CD4-positive, alpha-beta T cell treated with Interleukin-15 for 1 hour (primary cell): Measurements from ENCODE around the gene DGKZ.

Source experiments
- DNase-seq: peaks from one replicate; pipeline ENCODE4 v3.0.0-alpha.2; 2020

DGKZ gene

GRCh38 chr11:46381819-46382645, 34.8 kb downstream of the DGKZ start:
- DNase-seq = no peak

DNA sequence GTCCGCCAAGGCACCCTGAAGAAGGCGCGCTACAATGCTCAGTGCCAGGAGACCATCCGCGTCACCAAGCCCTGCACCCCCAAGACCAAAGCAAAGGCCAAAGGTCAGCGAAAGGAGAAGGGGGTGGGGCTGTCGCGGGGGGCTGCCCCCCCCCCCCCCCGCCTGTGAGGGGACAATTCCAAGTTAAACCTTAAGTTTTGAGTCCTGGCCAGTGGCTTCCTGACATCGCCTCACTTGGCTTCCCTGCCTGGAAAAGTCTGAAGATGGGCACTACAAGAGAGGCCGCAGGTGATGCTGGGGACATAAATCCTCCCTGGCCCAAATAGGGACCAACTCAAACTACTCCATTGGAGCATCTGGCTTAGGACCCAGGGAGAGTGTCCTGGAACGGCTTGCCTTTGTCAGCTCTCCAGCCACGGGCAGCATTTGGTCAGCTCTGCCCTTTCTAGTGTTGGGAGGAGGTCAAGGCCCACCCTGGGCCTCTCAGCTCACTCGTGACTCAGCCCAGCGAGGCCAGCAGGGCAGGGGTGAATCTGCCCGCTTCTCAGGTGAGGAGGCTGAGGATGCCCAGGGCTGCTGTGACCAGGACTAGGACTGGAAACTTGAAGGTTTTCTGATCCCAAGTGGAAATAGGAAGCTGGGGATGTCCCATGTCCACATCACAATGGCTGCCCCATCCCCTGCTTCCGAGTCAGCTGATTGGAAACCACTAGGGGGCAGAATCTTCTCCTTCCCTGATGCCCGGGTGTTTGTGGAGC, 35.6 kb downstream of the DGKZ start:
- DNase-seq = no peak

DNA sequence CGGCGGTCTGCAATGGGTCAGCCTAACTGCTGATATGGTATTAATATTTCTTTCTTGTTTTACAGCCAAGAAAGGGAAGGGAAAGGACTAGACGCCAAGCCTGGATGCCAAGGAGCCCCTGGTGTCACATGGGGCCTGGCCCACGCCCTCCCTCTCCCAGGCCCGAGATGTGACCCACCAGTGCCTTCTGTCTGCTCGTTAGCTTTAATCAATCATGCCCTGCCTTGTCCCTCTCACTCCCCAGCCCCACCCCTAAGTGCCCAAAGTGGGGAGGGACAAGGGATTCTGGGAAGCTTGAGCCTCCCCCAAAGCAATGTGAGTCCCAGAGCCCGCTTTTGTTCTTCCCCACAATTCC, 36.1 kb downstream of the DGKZ start:
- no peak for DNase-seq

- DNase-seq = no peak
Observed at GRCh38 chr11:46383974-46384701, 36.9 kb downstream of the DGKZ start.

DNA sequence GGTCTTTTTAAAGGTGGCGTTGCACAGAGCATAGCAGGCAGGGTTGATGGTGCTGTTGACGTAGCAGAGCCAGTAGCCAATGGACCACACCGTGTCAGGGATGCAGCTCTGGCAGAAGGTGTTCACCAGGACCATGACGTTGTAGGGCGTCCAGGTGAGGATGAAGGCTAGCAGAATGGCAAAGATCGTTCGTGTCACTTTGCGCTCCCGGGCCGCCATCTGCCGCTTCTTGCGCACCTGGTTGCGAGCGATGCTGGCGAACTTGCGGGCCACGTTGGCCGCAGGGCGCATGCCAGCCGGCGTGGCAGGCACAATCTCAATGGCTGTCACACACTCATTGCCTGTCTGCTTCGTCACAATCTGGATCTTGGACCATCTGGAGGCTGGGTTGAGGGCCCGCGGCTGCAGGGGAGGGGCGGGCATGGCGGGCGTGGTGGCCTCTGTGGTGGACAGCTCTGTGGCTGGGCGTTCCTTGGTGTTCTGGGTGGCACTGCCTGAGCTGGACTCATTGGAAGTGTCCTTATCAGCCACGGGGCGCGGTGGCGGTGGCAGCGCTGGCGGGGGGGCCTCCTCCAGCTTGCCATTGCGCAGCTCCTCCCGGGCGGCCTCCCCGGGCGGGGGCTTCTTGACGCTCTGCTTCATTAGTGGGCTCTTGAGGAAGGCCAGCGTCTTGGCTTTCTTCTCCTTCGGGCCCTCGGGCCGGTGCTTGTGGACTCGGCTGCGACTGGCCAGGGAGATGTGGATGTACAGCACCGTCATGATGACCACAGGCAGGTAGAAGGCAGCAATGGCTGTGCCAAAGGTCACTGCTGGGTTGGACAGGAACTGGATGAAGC, 38.1 kb downstream of the DGKZ start:
- no peak for DNase-seq

DNA sequence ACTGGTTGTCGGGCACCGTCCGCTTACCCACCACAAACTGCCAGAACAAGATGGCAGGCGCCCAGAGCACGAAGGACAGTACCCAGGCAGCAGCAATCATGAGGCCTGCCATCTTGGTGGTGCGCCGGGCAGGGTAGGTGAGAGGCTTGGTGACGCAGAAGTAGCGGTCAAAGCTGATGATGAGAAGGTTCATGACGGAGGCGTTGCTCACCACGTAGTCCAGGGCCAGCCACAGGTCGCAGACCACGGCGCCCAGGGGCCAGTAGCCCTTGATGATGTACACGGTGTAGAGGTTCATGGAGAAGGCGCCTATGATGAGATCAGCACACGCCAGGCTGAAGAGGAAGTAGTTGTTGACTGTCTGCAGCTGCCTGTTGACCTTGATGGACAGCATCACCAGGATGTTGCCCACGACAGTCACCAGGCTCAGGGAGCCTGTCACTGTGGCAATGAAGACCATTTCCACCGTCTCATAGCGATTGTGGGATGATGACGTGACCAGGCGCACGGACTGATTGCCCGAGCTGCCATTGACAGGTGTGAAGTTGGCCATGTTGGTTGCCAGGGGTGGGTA, 38.8 kb downstream of the DGKZ start:
- no peak for DNase-seq

DNA sequence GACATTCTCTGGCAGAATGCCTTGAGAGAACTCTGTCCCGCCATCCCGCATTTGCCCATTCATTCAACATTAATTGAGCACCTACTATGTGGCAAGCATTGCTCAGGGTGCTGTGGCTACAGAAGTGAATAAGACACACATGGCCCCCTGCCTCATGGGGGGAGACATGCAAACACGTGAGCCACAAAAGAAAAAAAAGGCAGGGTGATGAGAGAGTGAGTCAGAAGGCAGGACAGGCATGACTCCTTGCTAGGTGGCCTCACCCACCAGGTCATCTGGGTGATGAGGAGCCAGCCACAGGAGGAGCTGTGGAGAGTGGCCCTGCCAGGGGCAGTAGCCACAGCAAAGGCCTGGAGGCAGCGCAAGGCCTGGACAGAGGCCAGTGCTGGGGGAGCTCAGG, 39.4 kb downstream of the DGKZ start:
- DNase-seq = no peak

GRCh38 chr11:46387456-46387855, 40.2 kb downstream of the DGKZ start:
- DNase-seq = no peak

- DNase-seq = no peak
Observed at GRCh38 chr11:46387919-46388618, 40.8 kb downstream of the DGKZ start.

- DNase-seq = no peak
Observed at GRCh38 chr11:46388619-46389449, 41.6 kb downstream of the DGKZ start.

- DNase-seq = no peak
Observed at GRCh38 chr11:46389450-46390330, 42.4 kb downstream of the DGKZ start.

GRCh38 chr11:46390331-46391171, 43.3 kb downstream of the DGKZ start:
- DNase-seq = no peak

DNA sequence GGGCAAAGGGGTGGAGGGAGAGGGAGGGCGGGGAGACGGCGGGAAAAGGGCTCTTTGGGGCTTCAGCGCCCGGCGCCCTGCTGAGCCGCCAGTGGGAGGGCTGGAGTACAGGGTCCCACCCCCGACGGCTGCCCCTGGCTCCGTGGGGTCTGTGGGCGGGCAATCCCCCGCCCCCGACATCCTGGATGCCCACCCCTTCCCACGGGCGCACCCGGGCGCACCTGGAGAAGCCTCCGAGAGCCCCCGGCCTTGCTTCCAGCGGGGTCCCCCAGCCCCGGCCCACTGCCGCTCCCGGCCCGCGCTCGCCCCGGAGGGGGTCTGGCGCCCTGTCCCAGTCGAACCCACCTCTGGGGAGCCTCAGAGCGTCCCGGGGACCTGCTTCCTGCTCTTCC, 43.9 kb downstream of the DGKZ start:
- no peak for DNase-seq

GRCh38 chr11:46391578-46392420, 44.5 kb downstream of the DGKZ start, which contains the start of gene CHRM4:
Gene CHRM4 (minus strand): TSS chr11:46391776. CDS start chr11:46386557, 5,219 bp downstream.
- no peak for DNase-seq

DNA sequence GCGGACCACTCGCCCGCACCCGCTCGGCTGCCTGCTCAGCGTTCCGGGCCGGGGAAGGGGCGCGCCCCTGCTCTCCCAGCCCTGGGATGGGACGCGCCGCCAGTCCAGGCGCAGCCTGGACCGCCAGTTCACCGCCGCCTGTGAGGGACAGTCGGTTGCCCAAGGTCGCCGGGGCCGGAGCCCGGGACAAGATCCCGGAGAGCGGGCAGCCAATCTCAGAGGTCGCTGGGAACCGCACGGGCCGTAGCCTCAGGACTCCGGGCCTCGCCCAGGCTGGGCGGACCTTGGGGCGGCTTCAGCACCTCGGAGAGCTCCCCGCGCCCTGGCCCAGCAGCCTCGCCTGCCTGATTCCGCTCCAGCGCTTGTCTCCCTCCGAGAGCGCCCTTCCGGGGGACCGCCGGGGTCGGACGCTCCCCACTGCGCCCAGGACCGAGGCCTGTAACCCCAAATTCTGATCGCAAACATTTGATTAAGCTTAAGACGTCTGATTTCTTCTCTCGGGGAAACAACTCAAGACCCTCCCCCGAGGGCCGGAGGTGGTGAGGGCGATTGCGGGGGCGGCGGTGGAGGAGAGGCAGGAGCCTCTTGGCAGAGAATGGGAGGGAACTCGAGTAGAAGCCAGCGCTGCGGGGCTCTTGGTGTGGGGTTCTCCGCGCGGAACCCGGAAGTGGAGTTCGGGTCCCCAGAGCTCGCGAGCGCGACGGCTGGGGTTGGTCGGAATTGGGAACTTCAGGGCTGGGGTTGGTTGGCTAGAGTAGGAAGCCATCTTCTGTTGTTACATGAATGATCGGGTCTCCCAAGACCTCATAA, 45.4 kb downstream of the DGKZ start:
- DNase-seq = peak; percentile 72

DNA sequence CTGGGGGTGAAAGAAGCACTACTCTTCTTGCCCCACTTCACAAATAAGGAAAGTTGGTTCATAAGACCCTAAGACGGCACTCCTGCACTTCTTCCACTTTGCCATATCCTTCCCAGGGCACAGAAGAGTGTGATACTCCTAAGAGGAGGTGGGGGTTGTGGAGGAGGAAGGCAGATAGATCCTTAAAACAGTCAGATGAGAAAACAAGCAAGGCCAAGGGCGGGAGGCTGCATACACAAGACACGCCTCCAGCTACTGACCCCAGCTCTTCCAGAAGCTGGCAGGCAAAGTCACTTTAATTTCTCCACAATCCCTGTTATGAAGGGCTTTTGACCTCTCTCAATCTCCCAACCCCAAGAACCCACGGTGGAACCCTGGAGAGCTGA, 46.0 kb downstream of the DGKZ start:
- DNase-seq = no peak

GRCh38 chr11:46393759-46394158, 46.5 kb downstream of the DGKZ start:
- no peak for DNase-seq
